ENCODE results near the gene FN3KRP.

The FN3KRP gene

GRCh38 chr17:82736511-82737185, 20.1 kb downstream of the FN3KRP start (continued):
- TF ChIP-seq ZBTB11 (tag by site-specific recombination; conservative IDR thresholded peaks at IDR 0.05; ENCODE audit: low read depth) (no peak), ZNF214 (tag by site-specific recombination; IDR thresholded peaks at IDR 0.05; ENCODE audit: borderline replicate concordance) (no peak), KLF10 (tag by site-specific recombination; IDR thresholded peaks at IDR 0.05) (no peak), ZNF175 (tag by site-specific recombination; IDR thresholded peaks at IDR 0.05) (no peak), PRDM1 (tag by site-specific recombination; IDR thresholded peaks at IDR 0.05) (no peak), ZNF561 (tag by site-specific recombination; IDR thresholded peaks at IDR 0.05; ENCODE audit: borderline replicate concordance) (no peak), MYNN (tag by site-specific recombination; IDR thresholded peaks at IDR 0.05; ENCODE audit: borderline replicate concordance) (no peak), ZNF529 (tag by site-specific recombination; IDR thresholded peaks at IDR 0.05; ENCODE audit: insufficient replicate concordance) (no peak)

GRCh38 chr17:82737967-82738877, 21.7 kb downstream of the FN3KRP start:
- TF ChIP-seq HOXD13 (CRISPR knock-in tag; IDR thresholded peaks at IDR 0.05; ENCODE audit: borderline replicate concordance), result no peak
- TF ChIP-seq ZFHX2 (tag by site-specific recombination; conservative IDR thresholded peaks at IDR 0.05), result peak; percentile 34; the same call in 1 of the 2 replicates
- peak; percentile 31; the same call in 1 of the 2 replicates for TF ChIP-seq EGR2 (tag by site-specific recombination; IDR thresholded peaks at IDR 0.05; ENCODE audit: low read depth)
- no peak for TF ChIP-seq ZBTB20 (tag by site-specific recombination; IDR thresholded peaks at IDR 0.05)
- H3K4me3 ChIP-seq (ENCODE audit: low read depth, low read length), result no peak overlapping the region
- peaks cover 13 to 40% of the 10 kb centered on the region in 2 experiments for H3K36me3 ChIP-seq (ENCODE audit: control insufficient read depth in 2 of 2, insufficient read depth in 1 of 2, low read length in 2 of 2)
- H3K4me1 ChIP-seq (ENCODE audit: control insufficient read depth, insufficient read depth, low read length), result no peaks in the 10 kb centered on the region
- H3K9me3 ChIP-seq (ENCODE audit: control insufficient read depth, insufficient read depth, low read depth, low read length), result no peaks in the 10 kb centered on the region
- ChIA-PET POLR2A (interaction anchor here (0.6 to 0.8 kb wide), 2 partner anchors 19 to 22 kb away, joined by 3 to 5 read pairs; partner anchors contain the start of gene FN3KRP), CTCF (interaction anchor here (0.7 kb wide), 1 partner anchor 300 kb away, joined by 5 read pairs; no protein-coding TSS in a partner anchor)
- no peak overlapping the region for H3K27ac ChIP-seq (ENCODE audit: extremely low read depth, low read depth, low read length)

- CTCF ChIA-PET, result interaction anchor here (0.6 to 0.7 kb wide), 2 partner anchors 12 to 144 kb away, joined by 3 to 4 read pairs; no protein-coding TSS in a partner anchor
- H3K27ac ChIP-seq (ENCODE audit: extremely low read depth, low read depth, low read length), result no peak overlapping the region
- H3K9me3 ChIP-seq (ENCODE audit: control insufficient read depth, insufficient read depth, low read depth, low read length), result no peaks in the 10 kb centered on the region
- no peak overlapping the region for H3K4me3 ChIP-seq (ENCODE audit: low read depth, low read length)
- no peaks in the 10 kb centered on the region for H3K4me1 ChIP-seq (ENCODE audit: control insufficient read depth, insufficient read depth, low read length)
- peaks cover 13 to 36% of the 10 kb centered on the region in 2 experiments for H3K36me3 ChIP-seq (ENCODE audit: control insufficient read depth in 2 of 2, insufficient read depth in 1 of 2, low read length in 2 of 2)
- POLR2A ChIA-PET, result interaction anchor here (0.6 kb wide), 1 partner anchor 1334 kb away, joined by 3 read pairs; no protein-coding TSS in a partner anchor
- TF ChIP-seq MYNN (tag by site-specific recombination; IDR thresholded peaks at IDR 0.05; ENCODE audit: borderline replicate concordance) (no peak), ZNF211 (tag by site-specific recombination; IDR thresholded peaks at IDR 0.05; ENCODE audit: low read depth) (no peak), ELK4 (IDR thresholded peaks at IDR 0.05; ENCODE audit: borderline replicate concordance, low read depth, low read length) (no peak), FEZF1 (tag by site-specific recombination; IDR thresholded peaks at IDR 0.05) (no peak), ZFP41 (tag by site-specific recombination; IDR thresholded peaks at IDR 0.05; ENCODE audit: borderline replicate concordance) (no peak), YY1 (tag by site-specific recombination; IDR thresholded peaks at IDR 0.05) (no peak), ZNF76 (tag by site-specific recombination; IDR thresholded peaks at IDR 0.05; ENCODE audit: borderline replicate concordance, low read depth) (no peak), CTCF (tag by site-specific recombination; IDR thresholded peaks at IDR 0.05) (no peak)
Observed at GRCh38 chr17:82740906-82741759, 24.6 kb downstream of the FN3KRP start.
